GM18867 (cell line): ENCODE data around the gene INSIG1.

Experiments used
- ATAC-seq: cut with Tn5 transposase; IDR thresholded peaks from one replicate; pipeline ENCODE4 v1.9.1; 2021; ENCODE audit warnings: mild to moderate bottlenecking, moderate library complexity; ENCODE audit not compliant: unreplicated experiment

Gene INSIG1

DNA sequence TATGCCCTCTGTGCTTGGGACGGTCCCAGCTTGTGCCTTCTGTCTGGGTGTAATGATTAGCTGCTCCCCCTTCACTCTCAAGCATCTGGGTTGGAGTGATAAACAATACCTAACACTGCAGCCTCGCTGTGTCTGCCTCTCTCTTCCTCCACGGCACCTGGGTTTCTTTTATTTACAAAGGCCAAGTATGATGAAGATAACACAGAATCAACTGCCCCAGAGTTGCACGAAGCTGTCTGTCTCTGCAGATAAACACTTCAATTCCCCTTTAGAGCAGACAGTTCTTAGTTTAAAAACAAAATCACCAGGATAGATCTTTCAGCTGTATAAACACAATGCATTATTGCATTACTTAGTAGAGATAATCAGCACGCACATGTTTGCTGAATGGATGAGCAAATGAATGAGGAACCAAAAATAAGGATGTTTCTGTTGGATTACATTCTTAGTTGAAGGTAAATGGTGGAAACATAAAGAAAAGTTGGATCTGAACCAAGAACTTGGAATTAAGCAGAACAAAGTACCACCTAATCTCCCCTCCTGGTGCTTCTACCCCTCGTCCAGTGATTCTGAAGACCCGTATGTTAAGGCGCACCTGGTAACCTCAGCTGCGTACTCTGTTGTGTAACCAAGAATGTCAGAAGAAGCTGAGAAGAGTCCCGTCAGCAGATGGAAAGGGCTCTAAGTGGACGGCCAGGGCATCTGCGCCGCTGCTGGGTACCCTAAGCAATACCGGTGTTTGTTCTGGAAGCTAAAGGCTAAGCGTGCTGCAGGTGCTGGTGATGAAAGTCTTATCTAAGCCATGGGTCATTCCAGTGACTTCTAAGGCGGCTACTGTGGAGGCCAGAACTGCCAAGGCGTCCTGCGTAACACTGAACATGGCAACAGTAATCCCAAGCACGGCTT, 26.6 kb downstream of the INSIG1 start:
- ATAC-seq: no peak

- no peak for ATAC-seq
Observed at GRCh38 chr7:155324918-155325235, 27.2 kb downstream of the INSIG1 start.

GRCh38 chr7:155326385-155326784, 28.7 kb downstream of the INSIG1 start:
- ATAC-seq: no peak

DNA sequence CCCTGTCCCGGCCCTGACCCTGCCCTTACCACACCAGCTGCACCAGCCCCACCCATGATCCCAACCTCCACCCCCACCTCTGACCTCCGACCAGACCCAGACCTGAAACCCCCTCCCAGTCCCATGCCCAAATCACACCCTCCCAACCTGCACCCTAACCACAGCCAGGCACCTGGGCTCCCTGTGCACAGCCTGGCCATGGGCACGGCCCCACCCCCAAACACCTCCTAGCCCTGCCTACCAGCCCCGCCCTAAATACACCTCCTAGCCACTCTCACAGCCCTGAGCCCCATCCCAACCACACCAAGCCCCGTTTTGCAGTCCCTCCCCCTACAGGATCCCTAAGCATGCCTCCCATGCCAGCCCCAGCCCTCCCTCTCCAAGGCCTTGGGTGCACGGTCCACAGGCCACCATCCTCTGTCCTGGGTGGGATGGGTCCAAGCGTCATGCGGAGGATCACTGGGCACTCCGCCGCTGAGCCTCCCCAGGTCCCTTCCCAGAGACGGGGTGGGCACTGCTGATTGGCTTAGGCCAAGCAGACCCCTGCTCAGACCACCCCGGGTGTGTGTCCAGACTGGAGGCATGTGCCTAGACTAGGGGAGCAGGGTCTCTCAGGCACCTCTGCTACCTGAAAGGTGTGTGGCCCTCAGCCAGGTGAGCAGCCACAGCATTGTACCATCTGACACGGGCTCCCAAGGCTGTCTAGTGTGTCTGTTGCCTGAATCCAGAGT, 30.1 kb downstream of the INSIG1 start:
- ATAC-seq: no peak

DNA sequence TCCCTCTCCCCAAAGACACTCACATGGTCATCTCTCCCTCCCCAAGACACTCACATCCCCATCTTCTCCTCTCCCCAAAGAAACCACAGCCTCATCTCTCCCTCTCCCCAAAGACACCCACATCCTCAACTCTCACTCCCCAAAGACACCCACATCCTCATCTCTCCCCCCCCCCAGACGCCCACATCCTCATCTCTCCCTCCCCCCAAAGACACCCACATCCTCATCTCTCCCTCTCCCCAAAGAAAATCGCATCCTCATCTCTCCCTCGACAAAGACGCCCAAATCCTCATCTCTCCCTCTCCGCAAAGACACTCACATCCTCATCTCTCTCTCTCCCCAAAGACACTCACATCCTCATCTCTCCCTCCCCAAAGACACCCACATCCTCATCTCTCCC, 31.5 kb downstream of the INSIG1 start:
- no peak for ATAC-seq

DNA sequence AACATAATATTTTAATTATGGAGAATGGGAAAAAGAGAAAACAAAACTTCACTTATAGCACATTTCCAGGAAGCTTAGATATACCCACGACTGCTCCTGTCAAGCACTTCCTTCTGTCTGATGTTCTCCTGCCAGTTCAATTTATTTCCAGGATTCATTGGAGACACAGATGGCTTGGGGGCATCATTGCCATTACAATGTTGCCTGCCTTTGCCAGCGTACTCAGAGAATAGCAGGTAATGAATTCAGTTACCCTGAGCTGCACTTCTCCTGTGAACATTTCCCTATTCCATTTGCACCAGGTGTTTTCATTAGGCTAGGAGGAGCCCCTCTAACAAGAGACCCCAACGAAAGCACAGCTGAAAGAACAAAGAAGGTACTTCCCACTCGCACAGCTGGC, 33.7 kb downstream of the INSIG1 start:
- ATAC-seq: no peak

- ATAC-seq: no peak
Observed at GRCh38 chr7:155333346-155334234, 35.9 kb downstream of the INSIG1 start.

GRCh38 chr7:155336812-155337602, 39.3 kb downstream of the INSIG1 start:
- ATAC-seq: no peak

- ATAC-seq: no peak
Observed at GRCh38 chr7:155337946-155338631, 40.4 kb downstream of the INSIG1 start.

GRCh38 chr7:155338632-155339320, 41.1 kb downstream of the INSIG1 start:
- ATAC-seq: no peak

- no peak for ATAC-seq
Observed at GRCh38 chr7:155339474-155339873, 41.8 kb downstream of the INSIG1 start.

GRCh38 chr7:155340071-155340531, 42.4 kb downstream of the INSIG1 start:
- no peak for ATAC-seq

DNA sequence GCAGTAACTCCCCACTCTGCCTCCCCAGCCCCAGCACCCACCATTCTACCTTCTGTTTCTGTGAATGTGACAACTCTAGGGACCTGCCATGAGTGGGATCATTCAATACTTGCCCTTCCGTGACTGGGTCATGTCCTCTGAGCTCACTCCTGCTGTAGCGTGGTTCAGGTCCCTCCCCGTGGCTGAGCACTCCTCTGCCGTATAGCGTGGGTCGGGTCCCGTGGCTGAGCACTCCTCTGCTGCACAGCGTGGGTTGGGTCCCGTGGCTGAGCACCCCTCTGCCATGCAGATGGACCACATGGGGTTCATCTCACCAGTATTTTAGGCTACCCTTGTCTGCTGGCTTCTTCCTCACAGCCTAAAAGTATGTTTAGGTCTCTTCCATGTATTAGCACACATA, 43.0 kb downstream of the INSIG1 start:
- no peak for ATAC-seq

- ATAC-seq: no peak
Observed at GRCh38 chr7:155341463-155341983, 43.8 kb downstream of the INSIG1 start.

- no peak for ATAC-seq
Observed at GRCh38 chr7:155342313-155342712, 44.6 kb downstream of the INSIG1 start.

DNA sequence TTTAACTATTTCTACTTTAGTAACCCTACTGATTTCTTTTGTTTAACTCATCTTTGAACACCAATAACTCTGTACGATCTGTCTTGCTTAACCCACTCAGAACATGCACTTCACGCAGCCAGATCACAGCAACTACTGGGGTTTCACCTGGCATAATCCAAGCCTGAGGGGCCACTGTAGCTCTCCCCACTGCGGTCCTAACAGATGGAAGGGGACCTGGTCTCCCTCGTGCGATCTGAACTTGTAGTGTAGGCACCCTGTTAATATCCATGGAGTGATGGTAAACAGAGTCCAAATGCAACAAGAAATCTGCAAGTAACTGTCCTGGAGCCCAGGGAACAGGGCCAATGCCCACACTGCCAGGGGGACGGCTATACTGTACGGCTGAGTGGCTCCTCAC, 45.5 kb downstream of the INSIG1 start:
- no peak for ATAC-seq

DNA sequence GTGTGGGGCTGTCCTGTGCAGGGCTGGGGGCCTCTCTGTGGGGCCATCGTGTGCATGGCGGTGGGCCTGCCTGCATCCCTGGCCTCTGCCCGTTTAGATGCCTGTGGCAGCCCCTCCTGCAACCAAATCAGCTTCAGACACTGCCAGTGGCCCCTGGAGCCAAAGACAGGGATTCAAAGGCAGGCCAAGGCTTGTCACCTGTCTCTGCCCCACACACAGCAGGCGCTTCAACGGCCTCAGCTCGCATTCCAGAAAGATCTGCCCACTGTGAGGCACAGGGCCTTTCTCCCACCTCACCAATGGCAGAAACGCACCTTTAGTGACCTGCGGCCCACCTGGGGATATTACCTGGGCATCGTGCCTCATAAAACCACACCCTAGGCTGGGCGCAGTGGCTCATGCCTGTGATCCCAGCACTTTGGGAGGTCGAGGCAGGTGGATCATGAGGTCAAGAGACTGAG, 46.0 kb downstream of the INSIG1 start:
- no peak for ATAC-seq

DNA sequence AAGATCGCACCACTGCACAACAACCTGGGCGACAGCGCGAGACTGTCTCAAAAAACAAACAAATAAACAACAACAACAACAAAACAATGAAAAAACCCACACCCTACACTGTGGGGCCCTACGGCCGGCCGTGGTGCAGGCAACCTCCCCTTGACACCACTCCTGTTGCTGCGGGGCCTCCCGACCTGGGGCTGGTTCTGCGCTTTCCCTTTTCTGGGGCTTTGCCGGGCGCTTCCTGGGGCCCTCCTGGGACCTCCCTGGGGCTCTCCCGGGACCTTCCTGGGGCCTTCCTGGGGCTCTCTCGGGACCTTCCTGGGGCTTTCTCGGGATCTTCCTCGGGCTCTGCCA, 46.6 kb downstream of the INSIG1 start:
- ATAC-seq: peak; percentile 25
